ENCODE data around the gene TSPAN18.
"Not testable (repeated sequence)": the region's sequence is repeated elsewhere in the genome, so short reads cannot be mapped to it uniquely, and the experiment has no call there.

Gene TSPAN18

DNA sequence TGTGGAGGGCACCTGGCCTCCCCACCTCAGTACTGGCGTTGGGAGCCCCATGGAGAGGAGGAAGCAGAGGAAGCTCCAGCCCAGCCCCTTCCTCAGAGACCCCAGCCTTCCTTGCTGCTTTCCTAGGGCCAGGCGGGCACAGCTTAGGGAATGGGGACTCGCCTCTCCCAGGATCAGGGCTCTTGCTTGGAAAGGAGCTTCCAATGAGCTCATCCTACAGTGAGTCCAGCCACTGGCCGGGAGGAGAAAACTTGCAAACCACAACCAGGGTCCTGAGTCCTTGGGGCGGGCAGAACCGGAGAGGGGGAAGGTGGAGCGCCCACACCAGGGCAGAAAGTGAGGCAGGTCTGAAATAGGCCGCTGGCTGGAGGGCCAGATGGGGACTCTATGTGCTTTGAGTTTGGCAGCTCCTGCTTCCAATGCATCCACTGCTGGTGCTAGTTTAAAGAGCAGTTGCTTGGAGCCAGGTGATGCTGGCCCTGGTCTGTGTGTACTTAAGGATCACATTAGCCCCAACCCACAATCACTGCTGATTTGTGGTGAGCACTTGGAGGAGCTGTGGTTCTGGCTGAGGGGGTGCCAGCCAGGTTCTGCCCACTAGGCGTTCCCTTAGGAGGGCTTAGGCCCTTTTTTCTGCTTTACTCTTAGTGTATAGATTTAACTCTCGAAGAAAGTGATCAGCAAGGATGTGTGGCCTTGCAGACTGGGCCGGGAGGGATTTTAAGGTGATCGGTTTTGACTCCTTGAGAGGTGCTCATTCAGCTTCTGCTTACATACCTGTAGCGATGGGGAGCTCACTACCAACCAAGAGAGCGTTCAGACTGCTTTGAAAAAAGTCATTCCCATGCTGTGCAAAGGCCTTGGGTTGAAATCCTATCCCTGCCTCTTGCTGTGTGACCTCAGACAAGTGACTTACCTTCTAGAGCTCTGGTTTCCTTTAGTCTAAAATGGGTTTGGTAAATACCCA, 142.0 kb downstream of the TSPAN18 start:
- no peak for DNase-seq (ENCODE audit: low spot score)

DNA sequence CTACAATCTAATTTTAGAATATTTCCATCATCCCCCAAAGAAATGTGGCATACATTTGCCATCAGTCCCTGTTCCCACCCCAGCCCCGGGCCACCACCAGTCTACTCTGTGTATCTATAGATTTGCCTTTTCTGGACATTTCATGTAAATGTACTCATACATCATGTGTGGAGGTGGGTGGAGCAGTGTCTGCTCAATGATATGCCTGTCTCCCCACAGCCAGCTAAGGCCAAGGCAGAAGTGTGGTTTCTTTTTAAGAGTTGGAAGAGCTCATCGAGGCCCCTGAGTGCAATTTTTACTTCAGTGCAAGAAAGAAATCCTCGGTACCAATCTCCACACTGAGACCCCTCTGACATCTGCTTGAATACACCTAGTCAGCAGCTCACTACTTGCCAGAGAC, 143.4 kb downstream of the TSPAN18 start:
- DNase-seq (ENCODE audit: low spot score), result no peak

DNA sequence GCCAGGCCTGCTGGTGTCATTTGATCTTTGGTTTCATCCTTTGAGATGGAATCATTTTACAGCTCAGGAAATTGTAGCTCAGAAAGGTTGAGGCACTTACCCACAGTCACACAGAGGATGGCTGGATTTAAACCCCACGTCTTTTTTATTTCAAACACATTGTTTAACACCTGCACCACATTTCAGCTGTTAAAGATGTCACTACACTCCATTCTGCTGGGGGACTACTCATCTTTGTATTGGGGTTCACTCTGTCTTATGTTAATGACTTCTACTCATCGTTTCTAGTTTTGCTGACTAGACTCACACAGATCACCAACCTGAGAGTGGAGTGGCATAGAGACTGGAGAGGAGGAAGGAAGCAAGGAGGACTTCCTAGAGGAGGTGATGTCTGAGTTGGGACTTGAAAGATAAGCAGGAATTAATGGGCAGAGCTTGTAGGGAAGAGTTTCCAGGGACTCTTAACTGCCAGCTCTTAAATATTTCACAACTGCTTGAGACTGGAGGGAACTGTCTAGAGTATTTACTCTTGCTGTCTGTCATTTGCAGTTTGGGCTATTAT, 143.9 kb downstream of the TSPAN18 start:
- DNase-seq (ENCODE audit: low spot score), result no peak

DNA sequence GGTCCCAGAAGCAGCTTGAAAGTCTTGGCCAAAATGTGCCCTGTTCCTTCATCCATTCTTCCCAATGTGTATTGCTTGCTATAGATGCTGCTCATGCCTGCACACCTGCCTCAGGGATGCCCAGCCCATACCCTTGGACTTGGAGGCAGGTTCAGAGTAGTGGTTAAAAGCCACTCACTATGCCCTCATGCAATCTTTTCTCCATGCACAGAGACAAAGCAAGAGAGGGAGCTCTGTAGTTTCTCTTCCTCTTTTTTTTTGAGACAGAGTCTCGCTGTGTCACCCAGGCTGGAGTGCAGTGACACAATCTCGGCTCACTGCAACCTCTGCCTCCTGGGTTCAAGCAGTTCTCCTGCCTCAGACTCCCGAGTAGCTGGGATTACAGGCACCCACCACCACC, 144.9 kb downstream of the TSPAN18 start:
- not testable (repeated sequence) for DNase-seq (ENCODE audit: low spot score)

DNA sequence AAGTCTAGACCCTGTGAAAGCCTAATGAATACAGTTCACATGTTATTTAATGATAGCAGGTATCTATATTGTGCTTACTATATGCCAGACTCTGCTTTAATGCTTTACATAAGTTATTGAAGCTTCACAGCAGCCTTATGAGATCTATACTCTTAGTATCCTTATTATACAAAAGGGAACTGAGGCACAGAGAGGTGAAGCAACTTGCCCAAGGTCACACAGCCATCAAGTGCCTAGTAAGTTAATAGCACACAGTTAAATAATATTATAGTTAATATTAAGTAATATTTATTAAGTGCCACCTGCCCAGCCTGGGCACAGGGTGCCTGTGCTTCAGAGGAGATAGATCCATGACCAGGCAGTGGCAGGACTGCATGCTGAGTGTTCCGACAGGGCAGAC, 145.8 kb downstream of the TSPAN18 start:
- DNase-seq (ENCODE audit: low spot score), result no peak

DNA sequence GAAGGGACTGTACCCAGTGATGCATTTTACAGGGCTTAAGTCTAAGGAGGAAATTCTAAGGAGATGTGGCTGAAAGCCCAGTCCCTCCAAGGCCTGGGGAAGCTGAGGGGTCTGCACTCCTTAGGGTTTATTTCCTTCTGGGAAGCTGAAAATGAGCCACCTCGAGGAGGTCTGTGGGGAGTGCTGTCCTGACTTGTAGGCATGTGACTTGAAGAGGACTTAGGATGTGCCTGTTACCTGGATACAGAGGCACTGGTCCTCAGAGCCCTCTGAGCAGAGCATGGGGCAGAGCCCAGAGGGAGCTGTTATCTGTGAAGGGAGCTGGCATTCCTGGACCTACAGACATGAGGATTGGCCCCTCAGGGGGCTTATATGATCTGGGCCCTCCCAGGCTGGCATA, 146.8 kb downstream of the TSPAN18 start:
- no peak for DNase-seq (ENCODE audit: low spot score)

DNA sequence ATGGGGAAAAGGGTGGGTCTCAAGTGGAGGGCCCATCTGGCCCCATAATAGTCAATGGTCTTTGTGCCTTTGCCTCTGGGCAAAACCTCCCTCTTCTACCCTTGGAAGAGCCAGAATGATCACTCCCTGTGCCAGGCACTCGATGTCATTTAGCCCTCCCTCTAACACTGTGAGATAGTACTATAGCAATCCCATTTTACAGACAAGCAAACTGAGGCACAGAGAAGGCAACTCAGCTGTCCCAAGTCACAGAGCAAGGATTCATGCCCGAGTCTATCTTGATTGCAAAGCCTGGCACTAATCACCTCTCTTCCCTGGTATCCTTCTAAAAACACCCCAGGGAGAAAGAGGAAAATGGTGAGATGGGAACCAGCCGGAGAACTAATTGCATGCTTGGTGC, 147.5 kb downstream of the TSPAN18 start:
- no peak for DNase-seq (ENCODE audit: low spot score)

DNA sequence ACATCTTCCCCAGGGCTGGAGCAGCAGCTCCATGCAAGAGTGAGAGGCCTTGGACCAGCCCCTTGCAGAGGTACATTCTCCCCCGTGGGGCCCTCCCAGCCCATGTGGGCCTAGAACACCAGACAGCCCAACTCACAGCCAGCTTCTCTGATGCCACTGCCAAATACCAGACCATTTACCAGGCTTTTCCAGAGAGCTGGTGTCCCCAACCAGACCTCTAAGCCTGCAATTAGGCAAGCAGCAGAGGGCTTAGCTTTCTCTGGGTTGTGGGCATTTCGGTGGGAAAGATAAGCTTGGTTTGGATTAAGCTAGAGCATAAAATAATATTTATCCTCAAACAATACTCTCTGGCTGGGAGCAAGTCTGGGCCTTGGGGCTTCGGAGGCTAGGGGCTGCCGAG, 148.3 kb downstream of the TSPAN18 start:
- no peak for DNase-seq (ENCODE audit: low spot score)

DNA sequence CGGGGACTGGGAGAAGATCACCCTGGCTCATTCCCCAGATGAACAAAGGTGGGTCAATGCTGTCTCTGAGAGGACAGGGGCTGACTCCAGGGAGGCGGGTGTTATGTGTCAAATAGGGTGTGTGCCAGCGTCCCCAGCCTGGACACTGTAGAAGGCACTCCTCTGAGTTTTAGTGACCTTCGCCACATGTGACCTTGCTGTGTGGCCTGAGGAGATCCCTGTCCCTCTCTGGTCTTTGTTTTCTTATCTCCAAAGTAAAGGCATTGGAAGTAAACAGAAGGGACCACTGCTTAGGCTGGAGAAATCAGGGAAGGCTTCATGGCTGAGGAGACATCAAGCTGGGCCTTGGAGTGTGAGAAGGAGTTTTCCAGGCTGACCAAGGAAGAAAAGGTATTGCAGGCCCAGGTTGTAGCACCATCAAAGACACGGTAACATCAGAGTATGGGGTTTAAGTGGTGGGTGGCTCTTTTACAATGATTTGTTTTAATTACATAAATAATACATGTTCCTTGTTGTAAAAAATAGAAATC, 149.5 kb downstream of the TSPAN18 start:
- DNase-seq (ENCODE audit: low spot score), result no peak

DNA sequence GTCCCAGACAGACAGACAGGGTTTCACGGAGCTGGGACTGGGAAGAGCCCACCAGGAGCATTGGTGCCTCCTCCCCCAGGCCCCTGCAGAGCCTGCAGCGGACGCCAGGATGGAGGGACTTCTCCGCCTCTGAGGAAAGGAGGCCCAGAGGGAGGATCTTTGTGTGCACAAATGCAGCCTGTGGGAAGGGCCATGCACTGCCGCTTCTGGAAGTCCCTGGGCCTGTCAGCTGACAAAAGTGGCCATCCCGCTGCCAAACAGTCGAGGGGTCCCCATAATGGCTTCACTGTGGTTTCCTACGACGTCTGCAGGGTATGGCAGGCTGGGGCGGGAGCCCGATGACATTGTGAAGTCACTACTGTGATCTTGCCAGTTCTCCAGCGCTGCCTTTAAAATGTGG, 150.1 kb downstream of the TSPAN18 start:
- no peak for DNase-seq (ENCODE audit: low spot score)

DNA sequence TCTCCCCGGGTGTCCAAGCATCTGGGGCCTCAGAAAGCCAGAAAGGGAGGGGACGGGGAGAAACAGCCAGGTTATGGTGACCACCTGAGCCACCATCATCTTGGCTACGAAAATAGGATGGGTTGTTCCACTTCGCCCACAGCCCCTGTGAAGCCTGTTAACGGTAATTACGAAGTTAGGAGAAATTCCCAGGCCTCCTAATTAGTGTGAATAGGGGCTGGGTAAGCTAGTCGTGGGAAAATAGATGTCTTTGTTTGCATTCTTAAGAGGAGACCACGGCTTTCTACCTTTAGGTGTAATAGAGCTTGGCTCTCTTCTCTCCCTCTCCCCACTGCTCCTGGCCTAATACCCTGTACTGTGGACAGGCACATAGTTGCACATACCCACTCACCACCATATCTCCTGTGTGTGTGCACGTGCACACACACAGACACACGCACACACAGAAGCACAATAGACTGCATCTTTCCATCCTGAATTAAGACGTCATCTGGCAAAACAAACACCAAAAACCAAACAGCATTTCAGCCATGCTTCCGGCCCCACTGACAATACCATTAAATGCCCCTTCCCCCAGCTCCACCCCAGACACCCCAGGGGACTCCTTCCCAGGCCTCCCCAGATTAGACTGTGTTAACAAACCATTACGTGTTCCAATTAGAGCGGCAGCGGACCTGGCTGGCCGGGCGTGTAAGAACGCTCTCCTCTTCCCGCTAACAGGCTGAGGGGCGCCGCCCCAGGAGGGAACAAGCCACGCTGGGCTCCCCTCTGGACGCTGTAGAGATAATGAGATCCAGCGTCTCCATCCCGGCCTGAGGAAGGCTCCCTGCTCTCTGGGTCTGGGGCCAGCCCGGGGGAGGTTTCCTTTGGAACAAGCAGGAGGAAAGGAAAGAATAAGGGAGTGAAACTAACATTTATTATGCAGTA, 151.1 kb downstream of the TSPAN18 start:
- DNase-seq (ENCODE audit: low spot score), result no peak

DNA sequence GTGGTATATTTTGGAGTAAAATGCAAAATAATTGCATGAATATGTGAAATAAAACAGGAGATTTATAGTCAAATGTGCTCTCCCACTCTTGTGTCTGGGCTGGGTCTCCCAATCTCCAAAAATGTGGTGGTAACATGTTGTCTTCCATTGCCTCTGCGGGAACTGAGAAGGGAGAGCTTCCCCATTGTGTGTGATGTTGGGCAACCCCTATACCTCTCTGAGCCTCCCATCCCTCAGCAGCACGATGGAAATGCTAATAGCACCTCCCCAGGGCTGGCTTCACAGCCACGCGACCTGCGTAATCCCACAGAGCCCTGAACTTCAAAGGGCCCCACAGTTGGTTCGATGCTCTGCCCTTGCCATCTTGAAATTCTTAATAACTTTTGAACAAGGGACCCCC, 151.9 kb downstream of the TSPAN18 start:
- no peak for DNase-seq (ENCODE audit: low spot score)

DNA sequence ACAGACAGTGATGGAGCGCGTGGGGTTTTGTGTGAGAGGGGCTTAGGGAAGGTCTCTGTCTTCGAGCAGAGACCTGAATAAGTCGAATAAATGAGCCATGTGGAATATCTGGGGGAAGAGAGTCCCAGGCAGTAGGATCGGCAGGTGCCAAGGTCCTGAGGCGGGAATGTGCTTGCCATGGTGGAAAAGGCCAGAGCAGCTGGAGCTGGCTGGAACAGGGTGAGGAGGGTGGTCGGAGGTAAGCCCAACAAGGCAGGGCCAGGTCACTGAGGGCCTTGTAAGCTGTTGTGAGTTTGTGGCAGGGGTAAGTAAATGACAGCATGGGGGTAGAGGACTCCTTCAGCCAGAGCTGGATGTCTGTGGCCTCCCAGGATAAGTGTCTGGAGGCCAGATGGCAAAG, 152.7 kb downstream of the TSPAN18 start:
- no peak for DNase-seq (ENCODE audit: low spot score)

DNA sequence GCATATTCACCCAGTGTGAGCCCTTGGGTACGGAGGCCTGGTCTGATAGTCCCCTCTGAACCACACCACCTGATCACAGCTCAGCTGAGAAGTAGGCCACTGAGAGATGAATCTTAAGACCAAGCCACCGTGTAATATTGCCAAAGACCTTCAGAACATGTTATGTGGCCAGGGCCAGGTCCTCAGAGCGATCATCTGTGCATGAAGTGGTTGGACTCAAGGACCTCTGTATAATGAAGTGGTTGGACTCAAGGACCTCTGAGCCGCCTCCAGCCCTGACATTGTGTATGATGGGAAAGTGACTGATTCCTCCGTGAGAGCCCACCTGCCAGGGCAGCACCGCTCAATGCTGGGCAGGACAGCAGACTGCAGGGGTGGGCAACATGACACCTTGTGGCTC, 153.7 kb downstream of the TSPAN18 start:
- DNase-seq (ENCODE audit: low spot score), result no peak

DNA sequence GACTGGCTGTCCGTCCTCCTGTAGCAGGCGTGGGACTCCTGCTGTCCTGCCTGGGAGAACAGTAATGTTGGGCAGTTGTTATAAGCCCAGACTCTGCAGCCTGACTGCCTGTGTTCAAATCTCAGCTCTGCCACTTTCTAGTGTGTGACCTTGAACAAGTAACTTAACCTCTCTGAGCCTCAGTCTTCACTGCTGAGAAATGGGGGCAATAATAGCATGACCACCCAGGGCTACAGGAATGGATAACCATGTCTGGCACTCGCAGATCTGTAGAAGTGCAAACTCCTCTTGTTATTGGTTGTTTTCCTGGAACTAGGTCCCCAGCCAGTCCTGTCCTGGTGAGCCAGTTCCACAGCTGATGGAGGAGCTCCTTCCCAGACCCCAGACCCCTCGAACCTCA, 154.2 kb downstream of the TSPAN18 start:
- no peak for DNase-seq (ENCODE audit: low spot score)

DNA sequence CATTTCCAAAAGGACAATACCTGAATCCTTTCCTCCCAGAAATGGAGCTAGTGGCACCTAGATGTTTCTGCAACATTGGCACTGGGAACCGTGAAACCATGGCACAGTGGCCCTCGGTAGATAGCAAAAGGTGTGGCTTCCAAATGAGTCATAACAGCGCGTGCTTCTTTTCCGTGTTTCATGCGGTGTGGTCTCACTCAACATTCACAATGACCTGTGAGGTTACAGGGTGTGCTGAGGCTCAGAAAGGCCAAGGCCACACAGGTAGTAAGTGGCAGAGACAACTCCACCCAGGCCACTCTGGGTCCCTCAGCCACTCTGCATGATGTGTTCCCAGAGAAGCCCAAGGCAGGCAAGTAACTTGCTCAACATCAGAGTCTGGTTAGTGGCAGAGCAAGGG, 156.5 kb downstream of the TSPAN18 start:
- DNase-seq (ENCODE audit: low spot score), result no peak

DNA sequence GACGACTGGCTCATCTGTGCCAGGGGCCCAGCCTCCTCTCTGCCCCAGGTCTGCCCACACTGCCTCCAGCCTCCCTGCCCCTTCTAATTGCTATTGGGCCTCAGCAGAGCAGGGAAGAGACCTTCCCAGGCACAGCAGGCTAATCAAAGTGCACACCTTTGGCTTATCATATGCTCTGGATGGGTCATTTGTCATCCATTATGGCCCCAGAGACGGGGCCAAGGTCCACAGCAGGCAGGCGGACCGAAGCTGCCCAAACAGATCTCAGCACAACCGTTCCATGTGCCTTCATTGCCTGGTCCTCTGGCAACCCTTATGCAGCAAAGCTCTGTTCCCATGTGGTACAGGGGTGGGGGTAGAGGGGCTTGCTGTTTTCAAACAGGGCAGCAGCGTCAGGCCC, 157.3 kb downstream of the TSPAN18 start:
- no peak for DNase-seq (ENCODE audit: low spot score)

DNA sequence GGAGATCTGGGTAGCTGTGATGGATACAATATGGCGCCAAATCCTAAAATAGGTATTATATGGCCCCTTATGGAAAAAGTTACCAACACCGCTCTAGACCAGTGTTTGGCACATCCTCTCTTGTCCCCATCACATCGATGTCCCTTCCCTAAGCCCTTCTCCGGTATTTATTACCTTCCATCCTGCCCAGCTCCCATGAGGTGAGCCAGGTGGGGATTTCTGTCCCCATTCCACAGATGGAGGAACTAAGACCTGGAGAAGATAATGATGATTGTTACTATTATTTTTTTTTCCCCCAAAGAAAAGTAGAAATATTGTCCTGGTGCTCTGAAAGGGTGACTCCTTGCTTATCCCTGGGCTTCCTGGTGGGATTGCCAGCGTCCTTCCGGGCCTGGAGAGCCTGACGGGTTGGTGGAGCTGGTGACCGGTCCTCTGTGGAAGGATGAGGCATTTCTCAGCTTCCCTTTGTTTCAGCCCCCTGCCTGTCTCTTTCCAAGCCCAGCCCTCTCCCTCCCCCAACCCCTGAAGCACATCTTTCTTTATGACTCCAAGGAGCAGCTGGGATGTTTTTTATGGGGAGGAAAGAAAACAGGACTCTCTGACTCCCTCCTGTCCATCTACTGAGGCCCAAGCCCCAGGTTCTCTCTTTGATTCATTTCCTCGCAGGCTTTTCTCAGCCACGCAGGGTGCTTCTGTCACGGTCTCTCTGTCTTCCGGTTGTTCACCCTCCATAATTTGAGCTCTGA, 158.5 kb downstream of the TSPAN18 start:
- DNase-seq (ENCODE audit: low spot score), result no peak

DNA sequence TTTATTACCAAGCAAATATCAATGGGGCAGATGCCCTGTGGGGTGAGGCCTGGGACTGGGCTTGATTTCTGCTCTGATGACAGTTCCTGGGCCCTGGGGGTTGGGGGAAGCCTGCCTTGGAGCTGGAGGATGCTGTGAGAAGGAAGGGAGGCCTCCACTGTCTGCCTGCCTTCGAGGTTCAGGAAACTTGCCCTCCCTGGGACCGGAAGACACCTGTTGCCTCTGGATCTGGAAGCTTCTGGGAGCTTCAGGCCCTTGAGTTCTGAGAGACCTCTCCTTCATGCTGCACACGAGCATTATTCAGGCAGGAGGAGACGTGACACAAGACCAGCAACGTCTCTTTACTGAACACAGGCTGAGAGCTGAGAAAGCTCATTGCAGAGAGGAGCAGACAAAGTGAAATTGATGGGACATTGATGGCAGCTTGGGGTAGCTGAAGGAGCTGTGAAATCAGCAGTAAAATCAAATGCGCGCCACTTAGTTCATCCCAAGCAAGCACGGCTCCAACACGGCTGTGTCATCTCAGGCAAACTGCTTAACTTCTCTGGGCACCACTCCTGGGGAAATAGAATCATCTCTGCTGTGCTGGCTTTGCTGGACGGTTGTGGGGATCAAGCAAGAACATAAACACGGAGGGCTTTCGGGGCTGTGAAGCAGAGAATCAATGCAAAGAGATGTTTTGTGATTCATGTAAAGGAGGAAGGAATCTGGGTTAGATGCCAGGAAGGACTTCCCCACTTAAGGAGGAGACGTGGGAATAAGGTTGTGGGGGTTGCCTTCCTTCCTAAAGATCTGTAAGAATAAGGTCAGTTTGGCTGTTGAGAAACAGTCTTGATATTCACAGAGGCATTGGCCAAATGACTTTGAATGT, 159.4 kb downstream of the TSPAN18 start:
- no peak for DNase-seq (ENCODE audit: low spot score)

DNA sequence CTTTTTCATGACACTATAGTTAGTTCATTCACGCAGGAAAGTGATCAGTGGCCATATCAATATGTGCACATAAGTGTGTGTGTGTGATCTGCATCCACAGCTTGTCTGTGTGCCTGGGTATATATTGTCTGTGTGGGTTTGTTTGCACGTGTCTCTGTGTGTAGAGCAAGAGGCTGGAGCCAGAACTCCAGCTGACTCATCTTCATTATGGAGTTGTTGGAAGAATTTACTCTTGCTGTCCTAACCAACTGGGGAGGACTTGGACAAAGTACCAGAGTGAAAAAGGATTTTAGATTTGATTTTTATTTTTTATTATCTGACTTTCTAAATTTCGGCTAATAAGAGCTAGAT, 160.0 kb downstream of the TSPAN18 start:
- no peak for DNase-seq (ENCODE audit: low spot score)

DNA sequence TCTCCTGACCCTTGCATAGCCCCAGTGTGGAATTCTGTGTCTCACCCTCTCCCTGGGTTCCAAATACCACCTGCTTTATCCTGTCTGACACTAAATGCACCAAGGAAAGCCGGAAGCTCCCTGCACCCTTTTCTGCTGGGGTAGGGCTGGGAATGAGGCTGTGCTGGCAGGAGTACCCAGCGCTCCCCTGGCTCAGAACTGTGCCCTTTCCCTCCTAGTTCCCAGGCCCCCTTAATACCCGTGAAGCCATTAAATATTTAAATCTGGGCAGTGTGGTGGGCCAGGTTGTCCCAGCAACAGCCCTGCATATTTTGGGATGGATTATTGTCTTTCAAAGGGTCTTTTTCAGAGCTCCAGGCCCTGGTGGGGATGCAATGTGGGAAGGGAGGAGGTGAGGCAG, 160.9 kb downstream of the TSPAN18 start:
- no peak for DNase-seq (ENCODE audit: low spot score)

All from CD4-positive, alpha-beta T cell treated with Interleukin-2 at 100 ng/mL for 4 hours (primary cell).